ENCODE measurements around the gene SPINK8.

The SPINK8 gene

DNA sequence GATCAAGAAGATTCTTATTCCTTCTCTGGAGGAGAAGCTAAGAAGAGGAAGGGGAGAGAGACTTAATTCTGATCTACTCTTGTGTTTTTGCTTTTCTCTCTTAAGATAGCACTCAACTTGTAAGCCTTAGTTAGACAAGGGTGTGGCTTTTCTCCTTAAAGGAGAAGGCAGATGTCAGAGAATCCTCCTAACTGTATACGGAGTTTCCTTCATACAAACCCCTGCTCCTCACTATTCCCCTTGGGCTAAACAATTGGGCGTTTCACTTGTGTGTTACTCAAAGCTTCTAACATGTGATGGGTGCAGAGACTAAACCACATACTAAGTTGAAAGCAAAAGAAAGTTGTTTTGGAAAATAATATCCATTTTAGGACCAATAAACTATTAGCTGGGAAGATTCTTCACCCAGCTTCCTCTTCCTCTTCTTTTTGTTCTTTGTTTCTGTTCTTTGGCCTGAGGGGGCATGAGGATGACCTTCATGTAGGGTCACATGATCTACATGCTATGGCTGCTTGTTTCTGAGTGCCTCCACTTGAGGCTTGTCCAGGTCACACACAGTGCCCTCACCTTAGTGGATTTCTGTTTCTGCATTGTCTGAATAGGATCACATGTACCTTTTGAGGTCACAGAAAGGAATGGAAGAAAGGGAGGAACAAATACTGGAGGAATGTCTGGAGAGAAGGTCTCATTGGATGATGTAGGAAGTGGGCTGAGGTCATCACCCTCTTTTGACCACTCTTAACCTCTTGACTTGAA is 14.6 kb downstream of the SPINK8 start:
- no peak for DNase-seq

DNA sequence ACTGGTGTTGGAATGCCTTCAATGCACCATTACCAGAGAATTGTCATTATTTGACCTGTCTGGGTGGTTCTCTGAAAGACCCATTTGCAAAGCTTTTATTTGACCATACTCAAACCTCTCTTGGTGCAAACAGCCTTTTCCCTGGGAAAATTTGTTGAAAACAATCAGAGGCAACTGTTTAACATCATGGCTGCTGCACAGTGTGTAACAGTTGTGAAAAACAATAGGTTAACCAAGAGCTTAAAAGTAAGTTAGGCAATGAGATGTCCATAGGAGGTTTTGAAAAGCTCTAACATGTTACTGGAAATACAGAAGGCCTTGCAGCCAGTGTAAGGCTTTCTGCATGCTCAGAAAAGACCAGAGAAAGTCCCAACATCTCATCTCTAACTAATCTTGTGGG is 18.9 kb downstream of the SPINK8 start:
- no peak for DNase-seq

DNA sequence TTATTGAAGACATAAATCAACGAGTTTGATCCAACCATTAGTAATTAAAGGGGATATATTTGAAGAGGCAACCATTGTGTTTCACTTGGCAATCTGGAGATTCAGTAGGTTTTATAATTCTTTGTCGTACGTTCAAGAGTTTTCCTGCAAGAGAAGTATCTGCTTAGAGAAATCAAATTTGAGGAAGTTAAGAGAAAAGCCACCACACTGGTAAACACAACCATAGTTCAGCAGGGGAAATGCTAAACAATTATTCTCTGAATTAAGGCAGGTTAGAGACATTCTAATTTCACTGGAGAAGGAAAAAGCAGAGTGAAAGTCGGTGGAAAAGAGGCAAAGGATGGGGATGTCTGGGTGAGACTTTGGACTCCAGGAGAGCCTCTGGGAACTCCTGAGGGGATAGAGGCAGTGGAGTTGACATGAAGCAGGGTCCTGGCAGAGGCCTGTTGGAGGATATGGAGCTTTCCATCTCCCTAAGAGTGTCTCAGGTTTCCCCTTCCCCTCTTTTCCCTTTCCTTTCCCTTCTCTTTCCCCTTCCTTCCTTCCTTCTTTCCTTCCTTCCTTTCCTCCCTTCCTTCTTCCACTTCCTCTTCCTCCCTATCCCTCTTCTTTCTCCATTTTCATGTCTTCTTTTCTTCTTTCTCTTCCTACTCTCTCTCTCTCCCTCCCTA is 26.5 kb downstream of the SPINK8 start:
- DNase-seq = no peak

DNA sequence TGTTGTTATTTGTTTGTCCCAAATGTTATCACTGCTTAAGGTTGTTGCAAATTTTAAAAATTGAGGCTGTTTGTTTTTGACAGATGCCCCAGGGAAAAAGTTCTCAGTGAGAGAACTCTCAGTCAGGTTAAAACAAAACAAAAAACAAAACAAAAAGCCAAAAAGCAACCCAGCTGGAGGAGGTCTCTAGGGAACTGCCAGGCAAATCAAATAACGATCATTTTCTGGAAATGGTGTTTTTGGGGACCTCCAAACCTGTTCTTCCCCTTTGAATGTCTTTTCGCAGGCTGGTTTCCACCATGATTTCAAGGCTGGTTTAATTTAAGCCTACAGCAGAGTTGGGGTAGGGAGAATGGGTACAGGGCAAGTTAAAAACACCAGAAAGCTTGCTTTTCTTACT is 27.2 kb downstream of the SPINK8 start:
- DNase-seq = no peak

DNA sequence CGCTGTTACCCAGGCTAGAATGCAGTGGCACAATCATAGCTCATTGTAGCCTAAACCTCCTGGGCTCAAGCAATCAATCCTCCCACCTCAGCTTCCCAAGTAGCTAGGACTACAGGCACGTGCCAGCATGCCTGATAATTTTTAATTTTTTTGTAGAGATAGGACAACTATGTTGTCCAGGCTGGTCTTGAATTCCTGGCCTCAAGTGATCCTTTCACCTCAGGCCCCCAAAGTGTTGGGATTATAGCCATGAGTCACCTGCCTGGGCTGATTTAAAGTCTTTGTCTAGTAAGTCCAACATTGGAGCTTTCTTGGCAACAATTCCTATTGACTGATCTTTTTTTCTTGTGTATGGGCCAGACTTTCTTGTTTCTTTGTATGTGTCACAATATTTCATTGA is 28.1 kb downstream of the SPINK8 start:
- no peak for DNase-seq

DNA sequence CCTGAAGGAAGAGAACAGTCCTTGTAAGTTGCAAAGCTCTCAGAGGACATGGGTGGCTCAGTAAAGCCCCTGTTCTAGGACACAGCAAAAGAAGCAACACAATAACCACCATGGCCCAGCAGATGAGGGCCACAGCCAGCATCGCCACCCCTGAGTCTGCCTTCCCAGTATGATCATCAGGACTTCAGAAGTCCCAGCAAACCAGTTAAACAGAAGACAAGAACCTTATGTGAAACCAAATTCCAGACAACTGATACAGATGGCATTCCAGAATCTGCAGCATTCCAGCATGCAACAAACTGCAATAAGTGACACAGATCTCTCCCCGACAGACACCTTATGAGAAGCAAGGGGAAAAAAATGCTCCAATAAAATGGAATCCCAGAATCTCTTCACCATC is 30.4 kb downstream of the SPINK8 start:
- DNase-seq = no peak

DNA sequence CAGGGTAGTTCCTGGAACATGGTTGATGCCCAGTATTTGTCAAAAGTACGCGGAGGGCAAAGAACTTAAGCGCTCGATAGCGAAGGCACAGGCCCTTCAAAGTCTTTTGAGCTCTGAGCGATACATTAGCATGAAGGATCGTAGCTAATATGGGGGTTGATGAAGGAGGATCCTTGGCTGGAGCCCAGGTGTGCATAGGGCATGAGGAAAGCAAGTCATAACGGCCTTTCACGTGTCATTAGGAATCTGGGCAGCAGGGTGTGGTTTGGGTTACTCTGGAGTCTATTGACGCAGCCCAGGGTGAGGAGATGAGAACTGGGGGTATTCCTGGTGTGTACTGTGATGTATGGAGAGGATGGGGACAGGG is 31.7 kb downstream of the SPINK8 start:
- no peak for DNase-seq

DNA sequence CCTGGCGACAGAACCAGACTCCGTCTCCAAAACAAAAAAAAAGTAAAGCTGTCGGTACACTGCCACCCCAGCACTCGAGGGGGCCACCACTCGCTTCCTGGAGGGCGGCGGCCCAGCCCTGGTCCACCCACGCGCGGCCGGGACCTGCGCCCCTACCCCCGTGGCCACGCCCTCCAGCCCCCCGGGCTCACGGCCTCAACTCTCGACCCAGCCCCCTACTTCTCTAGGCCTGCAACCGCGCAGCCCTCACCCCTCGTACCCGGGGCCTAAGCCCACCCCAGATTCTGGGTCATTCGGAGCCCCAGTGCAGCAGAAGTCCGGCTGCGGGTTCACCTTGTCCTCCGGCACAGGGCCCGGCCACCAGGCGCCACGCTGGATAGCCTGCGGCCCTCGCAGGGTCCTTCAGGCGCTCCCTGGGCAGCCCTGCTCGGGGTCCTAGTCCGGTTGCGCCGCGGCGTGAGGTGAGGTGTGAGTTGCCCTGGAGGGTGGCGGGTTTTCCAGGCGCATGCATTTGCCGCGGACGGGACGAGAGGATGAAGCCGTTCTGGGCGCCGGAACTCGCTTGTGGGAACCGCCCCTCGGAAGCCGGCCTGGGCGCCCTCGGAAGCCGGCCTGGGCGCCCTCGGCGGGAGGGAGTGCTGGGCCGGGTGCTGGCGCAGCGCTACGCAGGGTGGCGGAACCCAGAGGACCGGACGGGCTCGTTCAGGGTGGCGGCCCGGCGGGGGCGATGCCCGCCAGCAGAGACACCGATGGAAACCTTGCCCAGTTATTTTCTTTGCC is 32.3 kb downstream of the SPINK8 start, which contains the start of gene NME6:
Gene NME6, minus strand, starts transcription at position 348 of the 780 bp plus-strand sequence.
- peak; percentile 93 for DNase-seq

DNA sequence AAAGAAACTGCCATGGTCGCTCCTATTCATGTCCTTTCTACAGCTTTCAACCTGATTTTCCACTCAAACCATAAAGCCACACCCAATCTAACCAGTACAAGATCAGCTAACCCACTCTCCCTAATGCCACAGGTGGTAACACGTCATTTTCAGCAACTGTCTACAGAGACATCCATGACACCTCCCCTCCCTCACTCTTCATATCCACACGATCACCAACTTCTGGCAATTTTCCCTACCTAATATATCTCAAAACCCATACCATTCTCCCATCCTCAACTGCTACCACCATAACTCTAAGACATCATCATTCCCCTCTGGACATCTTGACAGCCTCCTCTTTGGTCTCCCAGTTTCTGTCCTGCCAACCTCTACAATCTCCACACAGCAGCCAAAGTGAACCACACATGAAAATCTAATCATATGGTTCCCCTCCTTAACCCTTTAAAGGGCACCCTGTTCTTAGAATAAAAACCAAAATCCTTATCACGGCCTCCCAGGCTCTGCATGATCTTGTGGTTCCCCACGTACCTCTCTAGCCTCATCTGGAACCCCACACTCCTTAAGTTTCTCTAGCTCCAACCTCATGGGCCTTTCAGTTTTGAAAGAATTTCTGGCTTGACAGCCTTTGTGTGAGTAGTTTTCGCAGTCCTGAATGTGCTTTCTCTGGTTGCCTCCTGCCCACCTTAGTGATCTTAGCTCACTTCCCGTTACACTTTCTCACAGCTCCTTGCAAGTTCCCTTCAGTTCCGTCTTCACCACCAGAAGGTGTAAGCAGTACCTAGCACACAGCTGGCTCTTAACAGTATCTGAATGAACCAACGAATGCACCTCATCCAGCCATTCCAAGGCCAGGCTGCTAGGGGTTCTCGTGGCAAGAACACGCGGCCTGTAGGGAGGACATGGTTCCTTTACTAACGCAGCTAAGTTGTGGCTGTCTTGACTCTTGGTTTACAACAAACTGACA is 33.4 kb downstream of the SPINK8 start:
- no peak for DNase-seq

DNA sequence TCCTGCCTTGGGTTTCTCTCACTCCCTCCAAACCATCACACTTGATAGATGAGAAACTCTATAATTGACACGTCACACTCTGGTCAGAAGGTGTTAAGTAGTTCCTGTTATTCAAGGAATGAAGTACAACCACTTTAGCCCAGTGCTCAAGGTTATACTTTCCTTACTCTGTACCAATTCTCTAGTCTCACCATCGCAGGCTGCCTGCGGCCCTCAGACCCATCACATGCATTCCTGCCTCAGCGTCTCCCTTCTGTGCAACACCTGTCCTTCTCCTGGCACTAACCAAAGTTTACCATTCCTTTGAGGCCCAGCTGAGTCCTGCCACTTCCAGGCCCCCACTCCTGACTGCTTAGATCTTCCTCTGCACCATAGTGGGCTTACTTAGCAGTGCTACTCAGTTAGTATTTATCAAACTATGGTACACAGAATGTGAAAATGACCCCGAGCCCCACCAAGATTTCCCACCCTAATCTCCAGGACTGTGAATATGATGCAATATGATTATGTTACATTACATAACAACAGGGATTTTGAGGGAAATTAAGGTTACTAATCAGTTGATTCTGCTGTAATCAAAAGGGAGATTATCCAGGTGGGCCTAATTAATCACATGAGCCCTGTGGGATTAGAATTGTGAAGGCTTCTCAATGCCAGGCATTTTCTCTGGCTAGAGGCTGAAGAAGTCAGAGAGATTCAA is 36.2 kb downstream of the SPINK8 start:
- no peak for DNase-seq

DNA sequence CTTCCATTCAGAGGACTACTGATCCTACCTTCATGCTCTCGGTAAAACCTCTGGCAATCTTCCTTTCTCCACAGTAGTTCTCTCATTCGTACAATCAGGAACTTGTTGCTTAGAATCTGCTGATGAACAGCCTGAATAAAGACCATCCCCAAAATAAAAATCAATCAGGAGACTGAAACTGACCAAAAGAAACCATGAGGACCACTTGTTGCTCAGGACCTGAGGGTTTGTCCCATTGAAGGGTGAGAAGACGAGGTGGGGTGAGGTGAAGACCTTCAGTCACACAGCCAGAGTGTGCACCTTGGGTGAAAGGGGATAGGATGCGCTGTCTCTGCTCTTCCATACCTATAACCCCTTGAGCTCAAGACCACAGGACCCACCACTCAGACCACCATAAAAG is 36.8 kb downstream of the SPINK8 start:
- DNase-seq = no peak

DNA sequence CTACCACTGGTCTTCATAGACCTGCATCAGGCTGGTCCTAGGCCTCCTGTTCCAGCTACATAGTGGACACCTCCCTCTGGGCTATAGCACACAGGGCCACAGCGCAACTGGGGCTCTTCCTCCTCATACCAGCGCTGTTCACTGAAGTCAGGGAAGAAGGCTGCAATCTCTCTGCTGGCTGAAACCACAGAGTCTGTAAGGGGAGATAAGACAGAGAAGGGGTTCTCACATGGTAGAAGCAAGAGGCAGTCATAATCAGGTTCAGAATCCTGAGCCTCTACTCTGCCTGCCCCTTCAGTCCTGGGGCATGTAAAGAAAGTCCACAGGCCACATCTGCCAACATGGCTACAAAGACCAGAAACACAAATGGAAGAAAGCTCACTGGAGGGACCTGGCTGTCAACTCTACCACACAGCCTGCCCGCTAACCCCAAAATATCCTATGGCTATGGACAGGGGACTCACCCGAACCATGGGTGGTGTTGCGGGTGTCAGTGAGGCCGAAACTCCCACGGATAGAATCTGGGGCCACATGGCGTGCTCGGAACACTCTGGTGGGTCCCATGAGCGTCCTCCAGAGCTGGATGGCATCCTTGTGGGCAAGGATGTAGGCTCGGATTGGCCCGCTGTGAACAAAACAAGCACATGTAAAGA is 38.7 kb downstream of the SPINK8 start:
- DNase-seq = no peak

DNA sequence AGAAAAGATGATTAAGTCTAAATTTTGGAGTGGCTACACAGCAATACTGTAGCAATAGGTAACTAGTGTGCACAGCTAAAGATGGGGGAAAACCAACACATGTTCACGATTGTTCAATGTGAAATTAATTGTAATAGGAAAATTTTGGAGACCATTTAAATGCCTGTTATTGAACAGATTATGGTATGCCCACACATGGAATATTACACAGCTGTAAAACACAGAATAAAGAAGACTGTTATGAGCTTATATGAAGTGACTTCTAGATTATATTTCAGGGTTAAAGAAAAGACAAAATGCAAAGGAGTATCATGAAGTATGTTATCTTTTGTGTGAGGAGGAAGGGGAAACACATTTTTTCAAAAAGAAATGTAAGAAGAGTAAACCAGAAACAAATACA is 43.8 kb downstream of the SPINK8 start:
- no peak for DNase-seq

DNA sequence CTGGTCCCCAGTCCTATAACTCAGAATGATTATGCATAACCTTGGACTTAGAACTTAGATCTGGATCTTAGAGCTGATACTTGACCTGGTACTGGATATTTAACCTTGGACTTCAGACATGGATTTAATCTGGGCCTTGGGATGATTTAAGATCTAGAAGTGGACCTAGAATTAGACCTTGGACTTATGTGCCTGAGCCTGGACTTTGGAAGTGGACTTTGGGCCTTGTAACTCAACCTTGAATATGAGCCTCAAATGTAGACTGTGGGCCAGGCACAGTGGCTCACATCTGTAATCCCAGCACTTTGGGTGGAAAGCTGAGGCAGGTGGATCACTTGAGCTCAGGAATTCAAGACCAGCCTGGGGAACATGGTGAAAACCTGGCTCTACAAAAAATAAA is 46.4 kb downstream of the SPINK8 start:
- no peak for DNase-seq

DNA sequence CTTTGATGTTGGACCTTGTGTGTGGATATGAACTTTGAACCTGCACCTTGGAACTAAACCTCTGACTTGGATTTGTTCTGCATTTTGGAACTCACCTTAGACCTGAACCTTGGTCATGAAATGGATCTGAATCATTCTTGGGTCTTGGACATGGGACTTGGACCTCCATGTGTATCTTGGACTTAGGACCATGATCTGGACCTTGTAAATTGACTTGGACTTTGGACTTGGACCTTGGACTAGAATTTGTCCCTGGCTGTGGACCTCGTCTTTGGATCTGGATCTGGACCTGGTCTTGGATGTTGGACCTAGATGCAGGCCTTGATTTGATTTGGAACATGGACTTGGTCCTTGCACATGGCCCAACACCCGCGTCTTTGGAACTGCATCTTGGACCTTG is 47.2 kb downstream of the SPINK8 start:
- no peak for DNase-seq

DNA sequence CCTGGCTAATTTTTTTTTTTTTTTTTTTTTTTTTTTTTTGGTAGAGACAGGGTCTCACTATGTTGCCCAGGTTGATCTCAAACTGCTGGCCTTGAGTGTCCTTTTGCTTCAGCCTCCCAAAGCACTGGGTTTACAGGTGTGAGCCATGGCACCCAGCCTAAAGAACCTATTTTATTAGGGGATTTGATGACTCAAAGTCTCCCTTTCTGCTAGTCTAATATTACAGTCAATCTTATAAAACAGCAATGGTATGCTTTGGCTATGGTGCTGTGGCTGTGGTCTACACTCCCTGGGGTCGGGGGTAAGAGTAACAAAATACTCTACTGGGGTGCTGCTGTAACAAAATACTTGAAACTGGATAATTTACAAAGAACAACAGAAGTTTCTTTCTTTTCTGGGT is 47.8 kb downstream of the SPINK8 start:
- DNase-seq = no peak

DNA sequence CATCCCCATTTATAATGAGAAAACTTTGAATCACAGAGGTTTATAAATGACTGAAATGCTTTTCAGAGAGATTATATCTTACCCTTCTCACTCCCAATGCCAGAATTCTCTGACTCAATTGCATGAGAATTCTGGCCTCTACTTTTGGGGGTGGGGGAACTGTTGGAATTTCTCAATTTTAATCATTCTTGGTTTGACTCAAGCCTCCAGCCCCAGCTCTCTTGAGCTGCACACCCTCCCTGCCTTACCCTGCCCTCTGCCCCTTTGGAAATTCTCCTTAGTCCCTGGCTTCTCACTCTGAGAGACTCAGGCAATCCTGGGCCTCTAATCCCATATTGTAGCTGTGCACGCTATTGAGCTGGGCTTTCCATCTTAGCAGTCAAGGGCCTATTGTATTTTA is 48.3 kb downstream of the SPINK8 start:
- no peak for DNase-seq

DNA sequence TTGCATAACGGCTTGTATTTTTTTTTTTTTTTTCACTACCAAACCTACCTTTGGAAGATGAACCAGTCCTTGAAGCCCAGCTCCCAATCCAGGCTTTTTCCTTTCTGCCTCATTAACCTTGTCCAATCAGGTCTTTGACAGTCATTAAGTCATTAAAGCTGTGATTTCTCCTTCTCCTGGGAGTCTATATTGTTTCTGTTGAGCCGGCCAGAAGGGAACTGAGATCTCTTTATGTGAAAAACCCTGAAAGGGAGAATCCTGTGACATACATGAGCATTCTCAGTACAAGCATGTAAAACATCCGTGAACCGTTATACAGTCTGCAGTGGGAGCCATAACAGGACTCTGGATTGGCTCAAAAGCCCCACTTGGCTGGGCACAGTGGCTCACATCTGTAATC is 52.6 kb downstream of the SPINK8 start:
- no peak for DNase-seq

DNA sequence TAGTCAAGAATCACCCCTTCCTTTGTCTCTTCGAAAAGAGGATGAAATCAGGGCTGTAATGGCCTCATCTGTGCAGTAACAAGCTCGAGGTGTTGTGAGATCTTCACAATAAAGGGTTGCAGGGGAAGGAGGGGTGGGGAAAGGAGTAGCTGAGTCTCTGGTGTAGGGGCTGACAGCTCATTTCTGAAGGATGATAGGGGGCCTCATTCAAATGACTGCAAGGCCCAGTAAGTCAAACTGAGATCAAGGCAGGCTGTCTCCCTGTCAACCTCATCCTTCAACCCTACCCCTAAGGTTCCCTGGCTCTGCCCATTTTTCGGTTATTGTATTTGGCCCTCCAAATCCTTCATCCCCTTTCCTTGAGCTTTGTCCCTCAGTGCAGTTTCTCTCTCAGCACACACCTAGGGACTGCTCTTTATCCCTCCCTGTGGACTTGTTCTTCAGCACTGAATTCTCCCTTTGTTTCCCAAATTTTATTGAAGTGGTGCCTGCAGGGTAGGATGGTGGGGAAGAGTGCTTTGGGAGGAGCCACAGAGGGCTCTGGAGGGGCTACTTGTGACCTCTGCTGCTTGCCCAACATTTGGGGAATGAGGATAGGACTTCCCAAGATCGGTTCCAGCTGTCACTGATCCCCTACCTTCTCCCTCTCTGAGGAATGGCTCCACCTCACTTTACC is 54.4 kb downstream of the SPINK8 start:
- no peak for DNase-seq

DNA sequence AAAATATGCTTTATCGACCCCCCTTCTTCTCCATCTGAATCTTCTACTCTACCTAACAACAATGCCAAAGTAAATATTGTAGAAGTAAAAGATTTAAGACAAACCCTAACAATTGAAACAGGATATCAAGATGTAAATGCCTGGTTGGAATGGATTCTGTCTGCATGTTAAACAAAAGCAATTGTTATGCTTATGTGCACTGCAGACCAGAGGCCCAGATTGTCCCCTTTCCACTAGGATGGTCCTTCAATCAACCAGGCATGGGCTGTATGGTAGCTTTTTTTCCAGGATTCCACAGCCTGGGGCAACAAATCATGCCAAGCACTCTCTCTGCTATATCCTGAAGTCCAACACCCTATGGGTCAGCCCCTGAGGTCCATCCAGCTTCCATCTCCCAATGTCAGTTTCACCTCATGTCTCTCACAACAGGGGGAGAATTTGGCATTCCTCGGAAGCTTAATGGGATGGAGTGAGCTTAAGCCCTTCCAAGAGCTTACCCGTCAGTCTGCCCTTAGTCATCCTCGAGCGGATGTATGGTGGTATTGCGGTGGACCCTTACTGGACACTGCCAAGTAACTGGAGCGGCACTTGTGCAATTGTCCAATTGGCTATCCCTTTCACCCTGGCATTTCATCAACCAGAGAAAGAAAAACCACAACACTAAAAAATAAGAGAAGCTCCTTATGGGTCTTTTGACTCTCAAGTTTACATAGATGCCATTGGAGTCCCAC is 56.4 kb downstream of the SPINK8 start:
- DNase-seq = no peak
